Measurements from ENCODE around the gene DNAJC16.
"Not testable (repeated sequence)": the region's sequence is repeated elsewhere in the genome, so short reads cannot be mapped to it uniquely, and the experiment has no call there.

Gene DNAJC16

DNA sequence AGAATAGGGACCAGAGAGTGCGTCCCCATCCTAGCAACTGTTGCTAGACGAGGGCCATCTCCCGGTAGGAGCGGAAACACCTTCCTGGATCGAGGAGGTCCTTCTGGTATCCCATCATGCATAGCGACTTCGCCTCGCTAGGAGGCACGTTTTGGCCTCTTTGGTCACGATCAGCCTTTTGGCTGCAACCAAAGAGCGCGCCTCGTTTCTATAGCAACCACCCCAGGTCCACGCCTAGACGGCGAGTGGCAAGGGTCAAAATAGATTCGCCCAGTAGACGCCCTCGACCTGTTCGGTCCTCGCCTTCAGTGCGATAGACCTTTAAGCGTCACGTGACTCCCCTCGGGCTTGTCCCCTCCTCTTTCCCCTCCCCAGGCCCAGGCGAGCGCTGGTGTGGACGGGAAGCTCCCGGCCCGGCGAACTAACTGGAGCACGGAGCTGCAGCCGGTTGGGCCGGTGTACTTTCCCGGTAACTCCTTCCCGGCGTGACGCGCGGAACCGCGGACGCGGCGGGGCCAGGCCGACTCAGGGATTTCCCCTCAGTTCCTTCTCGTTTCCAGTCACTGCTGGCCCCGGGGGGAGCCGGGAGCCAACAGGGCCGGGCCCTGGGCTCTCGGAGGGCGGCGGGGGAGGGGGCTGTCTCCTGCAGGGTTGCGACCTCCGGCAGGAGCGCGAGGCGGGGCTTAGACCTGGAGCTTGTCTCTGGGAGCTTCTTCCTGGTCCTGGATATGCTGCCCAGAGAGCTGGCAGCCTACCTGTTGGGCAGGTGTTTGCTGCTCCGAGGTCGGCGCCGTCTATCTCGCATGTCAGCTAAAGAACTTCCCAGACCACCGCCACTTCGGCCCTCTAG lies at the start of gene DNAJC16:
Gene DNAJC16 (plus strand): TSS at position 359 of the 850 bp plus-strand sequence. CDS start 2,258 bp downstream, outside the sequence.
- DNase-seq (ENCODE audit: low read depth in 2 of 2), result peak; percentile 93 to 94

DNA sequence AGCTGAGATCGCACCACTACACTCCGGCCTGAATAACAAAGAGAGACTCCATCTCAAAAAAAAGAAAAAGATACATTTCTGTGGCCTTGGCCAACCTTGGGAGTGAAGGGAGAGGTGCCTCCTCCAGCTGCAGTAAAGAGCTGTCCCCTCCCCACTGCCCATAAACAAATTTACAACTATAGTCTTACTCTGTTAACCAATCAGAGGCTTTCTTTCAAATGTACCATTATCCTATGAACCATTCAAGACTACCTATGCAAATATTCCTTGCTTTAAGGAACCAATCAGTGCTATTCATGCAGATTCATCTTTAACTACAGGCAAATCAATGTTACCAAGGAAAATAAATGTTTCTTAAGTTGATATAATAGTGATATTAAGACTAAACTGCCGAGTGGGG lies 49.7 kb upstream of the DNAJC16 start:
- DNase-seq (ENCODE audit: low read depth in 2 of 2), result no peak

DNA sequence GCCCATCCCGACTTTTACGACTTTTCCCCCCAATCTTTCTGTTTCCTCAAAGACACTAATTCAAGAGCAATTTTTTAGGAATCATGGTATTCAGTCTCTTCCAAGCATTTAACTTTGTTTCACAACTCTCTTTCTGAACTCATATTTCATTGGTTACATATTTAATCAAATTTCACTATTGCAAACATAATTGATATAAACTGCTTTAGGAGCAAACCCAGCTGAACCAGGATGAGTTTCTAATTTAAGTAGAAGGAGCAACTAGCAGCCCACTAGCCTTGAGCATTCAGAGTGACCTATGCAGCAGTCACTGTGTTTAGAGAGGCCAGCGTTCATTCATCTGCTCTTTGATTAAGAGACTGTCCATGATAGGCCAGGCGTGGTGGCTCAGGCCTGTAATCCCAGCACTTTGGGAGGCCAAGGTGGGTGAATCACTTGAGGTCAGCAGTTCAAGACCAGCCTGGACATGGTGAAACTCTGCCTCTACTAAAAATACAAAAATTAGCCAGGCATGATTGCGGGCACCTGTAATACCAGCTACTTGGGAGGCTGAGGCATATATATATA lies 48.9 kb upstream of the DNAJC16 start:
- no peak for DNase-seq (ENCODE audit: low read depth in 2 of 2)

DNA sequence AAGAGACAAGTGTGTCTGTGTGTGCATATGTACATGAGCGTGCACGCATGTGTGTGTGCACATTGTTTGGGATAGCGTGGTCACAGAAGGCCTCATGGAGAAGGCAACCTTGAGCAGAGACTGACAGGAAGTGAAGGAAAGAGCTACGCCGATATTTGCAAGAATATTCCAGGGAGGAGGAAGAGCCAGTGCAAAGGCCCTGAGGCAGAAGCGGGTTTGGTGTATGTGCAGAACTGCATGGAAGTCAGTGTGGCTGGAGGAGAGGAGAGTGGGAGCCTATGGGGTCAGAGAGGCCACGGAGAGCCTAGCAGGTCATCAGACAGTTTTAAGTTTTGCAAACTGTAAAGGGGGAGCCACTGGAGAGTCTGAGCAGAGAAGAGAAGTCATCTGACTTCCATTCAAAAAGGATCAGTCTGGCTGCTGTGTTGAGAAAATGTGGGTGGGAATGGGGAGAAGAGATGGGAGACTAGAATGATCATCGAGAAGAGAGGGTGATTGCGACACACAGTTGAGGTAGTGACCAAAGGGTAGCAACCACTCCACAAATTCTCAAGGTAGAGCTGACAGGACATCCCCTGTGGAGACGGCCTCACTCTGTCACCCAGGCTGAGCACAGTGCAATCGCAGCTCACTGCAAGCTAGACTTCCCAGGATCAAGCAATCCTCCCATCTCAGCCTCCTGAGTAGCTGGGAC lies 46.8 kb upstream of the DNAJC16 start:
- DNase-seq (ENCODE audit: low read depth in 2 of 2), result no peak

DNA sequence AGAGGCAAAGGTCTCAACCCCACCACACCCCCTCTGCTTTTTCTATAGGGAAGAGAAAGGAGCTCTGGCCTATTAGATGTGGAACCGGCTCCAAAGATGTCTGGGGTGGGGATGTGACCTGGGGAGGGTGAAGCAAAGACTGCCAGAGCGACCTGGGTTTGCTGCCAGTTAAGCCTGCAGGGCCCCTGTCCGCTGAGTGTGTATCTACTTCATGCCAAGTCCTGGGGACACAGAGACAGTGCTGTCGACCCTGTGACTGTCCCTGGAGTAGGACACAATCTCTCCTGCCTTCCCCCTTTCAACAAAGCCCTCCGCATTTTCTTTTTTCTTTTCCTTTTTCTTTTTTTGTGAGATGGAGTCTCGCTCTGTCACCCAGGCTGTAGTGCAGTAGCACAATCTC lies 44.2 kb upstream of the DNAJC16 start:
- not testable (repeated sequence) for DNase-seq (ENCODE audit: low read depth in 2 of 2)

DNA sequence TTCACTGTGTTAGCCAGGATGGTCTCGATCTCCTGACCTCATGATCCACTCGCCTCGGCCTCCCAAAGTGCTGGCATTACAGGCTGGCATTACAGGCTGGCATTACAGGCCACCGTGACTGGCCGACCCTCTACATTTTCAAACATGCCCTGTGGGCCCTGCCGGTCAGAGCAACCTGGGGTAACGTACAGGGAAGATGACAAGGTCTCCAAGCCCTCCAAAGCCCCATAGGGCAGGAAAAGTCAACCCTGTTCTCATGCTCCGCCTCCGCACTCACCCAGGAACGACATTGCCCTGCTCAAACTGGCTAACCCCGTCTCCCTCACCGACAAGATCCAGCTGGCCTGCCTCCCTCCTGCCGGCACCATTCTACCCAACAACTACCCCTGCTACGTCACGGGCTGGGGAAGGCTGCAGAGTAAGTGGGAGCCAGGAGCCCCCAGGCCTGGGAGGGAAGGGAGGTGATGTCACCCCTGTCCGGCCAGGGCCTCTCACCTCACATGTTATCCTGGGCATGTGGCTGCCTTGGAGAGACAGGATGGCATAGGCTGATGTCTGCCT lies 43.6 kb upstream of the DNAJC16 start:
- DNase-seq (ENCODE audit: low read depth in 2 of 2), result not testable (repeated sequence)

DNA sequence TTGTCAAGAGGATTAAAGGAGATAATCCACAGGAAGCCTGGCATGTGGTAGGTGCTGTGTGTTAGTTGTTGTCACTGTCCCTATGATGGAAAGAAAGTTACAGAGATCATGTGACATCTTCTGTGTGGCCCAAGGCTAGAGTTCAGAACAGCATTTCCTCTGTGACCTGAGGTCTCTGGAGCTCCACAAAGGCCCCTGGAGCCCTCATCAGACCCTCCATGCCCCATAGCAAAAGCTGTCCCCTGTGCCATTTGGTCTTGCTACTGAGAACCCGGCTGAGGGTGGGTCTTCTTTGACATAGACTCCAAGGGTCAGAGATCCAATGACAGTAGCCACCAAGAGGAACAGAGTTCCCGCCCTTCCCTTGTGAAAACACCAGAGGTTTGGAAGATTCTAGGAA lies 42.7 kb upstream of the DNAJC16 start:
- no peak for DNase-seq (ENCODE audit: low read depth in 2 of 2)

DNA sequence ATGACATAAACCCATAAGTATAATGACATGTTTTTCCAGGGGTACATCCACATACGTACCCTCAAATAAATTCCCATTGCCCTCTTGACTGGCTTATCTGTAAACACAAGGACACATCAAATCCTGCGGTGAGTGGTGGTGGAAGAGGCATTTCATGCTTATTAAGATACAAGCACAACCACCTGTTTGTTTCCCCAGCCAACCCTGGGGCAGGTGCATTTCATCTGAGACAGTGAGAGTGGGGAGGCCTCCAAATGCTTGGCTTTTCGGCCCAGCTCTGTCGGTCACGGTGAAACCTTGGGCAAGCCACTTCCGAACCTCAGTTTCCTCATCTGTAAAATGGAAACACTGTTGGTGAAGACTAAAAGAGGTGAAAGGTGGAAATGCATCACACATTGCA lies 42.2 kb upstream of the DNAJC16 start:
- DNase-seq (ENCODE audit: low read depth in 2 of 2), result not testable (repeated sequence)

DNA sequence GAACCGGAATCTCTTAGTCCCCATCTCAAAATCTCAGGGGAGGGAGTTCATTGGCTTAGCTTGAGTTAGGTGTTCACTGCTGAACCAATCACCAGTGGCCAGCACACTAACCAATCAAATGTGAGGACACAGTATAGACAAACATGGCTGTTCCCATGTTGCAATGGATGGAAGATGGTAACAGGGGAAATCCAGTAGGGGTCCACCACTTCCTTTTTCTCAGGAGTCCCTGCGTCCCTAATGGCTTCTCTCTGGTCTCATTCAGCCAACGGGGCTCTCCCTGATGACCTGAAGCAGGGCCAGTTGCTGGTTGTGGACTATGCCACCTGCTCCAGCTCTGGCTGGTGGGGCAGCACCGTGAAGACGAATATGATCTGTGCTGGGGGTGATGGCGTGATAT lies 41.0 kb upstream of the DNAJC16 start:
- no peak for DNase-seq (ENCODE audit: low read depth in 2 of 2)

DNA sequence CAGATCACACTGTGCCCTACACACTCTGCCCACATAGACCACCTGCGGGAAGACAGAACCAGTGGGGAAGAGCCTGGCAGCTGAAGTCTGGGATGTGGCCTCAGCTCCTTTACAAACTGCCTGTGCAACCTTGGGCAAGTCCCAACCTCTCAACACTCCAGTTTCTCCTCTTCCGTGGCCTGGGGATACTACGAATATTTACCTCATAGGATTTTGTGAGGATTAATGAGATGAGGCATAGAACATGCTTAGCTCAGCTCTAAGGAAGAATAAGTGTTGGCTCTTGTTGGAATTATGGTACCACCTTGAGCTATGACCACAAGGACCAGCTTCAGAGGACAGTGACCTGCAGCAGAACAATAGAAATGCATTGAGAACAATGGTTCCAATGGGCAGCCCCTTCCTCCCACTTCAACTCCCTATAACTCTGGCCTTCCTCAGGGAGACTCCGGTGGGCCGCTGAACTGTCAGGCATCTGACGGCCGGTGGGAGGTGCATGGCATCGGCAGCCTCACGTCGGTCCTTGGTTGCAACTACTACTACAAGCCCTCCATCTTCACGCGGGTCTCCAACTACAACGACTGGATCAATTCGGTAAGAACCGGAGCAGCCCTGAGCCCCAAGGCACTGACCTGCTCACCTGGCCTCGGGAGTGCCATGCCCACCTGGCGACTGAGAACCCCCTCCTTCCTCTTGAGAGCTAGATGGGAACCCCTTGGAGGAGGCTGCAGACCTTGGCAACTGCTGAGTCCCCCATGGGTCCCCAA lies 39.6 kb upstream of the DNAJC16 start:
- not testable (repeated sequence) for DNase-seq (ENCODE audit: low read depth in 2 of 2)

DNA sequence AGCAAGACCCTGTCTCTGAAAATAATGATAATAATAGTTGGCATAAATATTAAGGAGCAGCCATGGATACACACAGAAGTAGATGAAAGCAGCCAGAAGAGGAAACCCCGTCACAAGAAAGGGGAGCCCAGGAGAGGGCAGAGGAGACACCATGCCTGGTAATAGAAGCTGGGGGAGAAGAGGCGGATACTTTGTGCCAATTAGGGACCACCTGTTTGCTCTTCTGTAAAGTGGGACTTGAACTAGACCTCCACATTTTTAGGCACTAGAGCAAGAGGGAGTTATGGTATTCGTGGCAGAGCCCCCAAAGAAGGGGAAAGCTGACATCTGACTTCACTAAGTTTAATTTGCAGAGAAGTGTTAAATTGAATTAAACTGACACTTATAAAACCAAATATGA lies 38.3 kb upstream of the DNAJC16 start:
- no peak for DNase-seq (ENCODE audit: low read depth in 2 of 2)

DNA sequence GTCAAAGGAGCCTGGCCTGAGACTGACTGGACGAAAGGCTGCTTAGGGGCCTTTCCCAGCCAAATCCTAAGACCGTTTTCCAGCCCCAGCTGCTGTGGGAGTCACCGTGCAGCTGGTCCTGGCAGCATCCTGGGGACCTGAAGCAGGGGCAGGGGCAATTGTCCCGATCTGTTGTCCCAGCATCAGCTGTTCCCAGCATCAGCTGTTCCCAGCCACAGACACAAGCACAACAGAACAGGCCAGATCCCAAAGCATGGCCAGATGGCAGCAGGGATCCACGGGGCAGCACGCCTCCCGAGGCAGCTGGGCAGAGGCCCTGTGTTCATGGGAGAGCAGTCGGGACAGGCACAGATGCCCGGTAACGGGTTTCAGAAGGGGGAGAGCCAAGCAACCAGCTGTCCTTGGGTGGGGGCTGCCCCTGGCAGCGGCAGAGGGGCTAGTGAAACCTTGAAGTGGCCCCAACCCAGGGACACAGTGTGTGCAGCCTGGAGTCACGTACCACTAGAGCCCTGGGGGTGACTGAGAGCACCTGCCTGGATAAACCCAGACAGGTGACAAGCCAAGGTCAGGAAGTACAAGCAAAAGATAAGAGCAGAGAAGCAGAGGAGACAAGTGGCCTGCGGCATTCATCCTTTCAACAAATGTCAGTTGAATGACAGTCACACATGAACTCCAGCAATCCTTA lies 37.5 kb upstream of the DNAJC16 start:
- no peak for DNase-seq (ENCODE audit: low read depth in 2 of 2)

DNA sequence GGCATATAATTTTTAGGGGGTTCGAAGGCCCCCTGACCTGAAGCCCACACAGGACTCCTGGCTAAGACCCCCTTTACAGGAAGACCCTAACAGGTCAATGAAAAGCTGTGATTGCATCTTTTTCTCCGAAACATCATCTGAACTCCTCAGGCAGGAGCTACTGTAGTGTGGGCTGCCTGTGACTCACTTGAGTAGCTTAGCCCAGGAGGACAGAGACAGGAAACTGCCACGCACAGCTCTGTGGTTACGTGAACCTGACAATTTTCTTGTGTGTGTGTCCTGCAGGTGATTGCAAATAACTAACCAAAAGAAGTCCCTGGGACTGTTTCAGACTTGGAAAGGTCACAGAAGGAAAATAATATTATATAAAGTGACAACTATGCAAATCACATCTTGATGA lies 35.6 kb upstream of the DNAJC16 start:
- DNase-seq (ENCODE audit: low read depth in 2 of 2), result not testable (repeated sequence)

DNA sequence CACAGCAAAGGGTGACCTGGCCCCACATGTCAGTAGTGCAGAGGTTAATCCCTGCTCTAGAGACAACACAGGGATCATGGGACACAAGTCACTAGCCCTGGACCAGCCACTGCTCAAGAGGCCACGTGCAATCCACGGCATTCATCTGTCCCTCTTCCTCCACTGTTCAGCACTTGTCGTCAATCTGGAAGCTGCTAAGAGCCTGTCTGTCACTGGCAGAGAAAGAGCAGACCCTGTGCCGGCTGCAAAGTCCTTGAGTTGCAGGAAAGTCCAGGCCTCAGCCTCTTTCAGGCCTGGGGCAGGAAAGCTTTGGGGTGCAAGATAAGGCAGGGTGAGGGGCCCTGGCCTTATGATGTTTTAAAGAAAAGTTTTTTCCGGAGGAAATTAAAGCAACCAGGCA lies 34.1 kb upstream of the DNAJC16 start:
- no peak for DNase-seq (ENCODE audit: low read depth in 2 of 2)

DNA sequence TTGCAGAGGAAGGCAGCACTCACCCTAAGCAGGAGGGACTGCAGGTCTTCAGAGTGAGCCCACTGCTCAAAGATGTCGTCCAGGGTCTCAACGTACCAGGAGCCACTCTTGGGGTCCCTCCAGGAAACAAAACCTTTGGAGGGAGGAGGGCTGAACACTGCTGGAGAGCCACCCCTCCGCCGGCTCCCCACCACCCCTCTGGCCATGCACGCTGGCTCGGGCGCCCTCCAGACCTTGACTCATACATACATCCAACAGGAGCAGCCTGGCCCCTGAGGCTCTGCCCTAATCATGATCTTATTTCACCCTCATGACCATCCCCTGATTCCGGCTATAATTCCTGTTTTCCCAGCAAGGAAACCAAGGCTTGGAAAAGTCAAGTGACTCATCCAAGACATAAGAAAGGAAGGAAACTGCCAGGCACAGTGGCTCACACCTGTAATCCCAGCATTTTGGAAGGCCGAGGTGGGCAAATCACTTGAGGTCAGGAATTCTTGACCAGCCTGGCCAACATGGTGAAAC lies 32.7 kb upstream of the DNAJC16 start:
- DNase-seq (ENCODE audit: low read depth in 2 of 2), result no peak

DNA sequence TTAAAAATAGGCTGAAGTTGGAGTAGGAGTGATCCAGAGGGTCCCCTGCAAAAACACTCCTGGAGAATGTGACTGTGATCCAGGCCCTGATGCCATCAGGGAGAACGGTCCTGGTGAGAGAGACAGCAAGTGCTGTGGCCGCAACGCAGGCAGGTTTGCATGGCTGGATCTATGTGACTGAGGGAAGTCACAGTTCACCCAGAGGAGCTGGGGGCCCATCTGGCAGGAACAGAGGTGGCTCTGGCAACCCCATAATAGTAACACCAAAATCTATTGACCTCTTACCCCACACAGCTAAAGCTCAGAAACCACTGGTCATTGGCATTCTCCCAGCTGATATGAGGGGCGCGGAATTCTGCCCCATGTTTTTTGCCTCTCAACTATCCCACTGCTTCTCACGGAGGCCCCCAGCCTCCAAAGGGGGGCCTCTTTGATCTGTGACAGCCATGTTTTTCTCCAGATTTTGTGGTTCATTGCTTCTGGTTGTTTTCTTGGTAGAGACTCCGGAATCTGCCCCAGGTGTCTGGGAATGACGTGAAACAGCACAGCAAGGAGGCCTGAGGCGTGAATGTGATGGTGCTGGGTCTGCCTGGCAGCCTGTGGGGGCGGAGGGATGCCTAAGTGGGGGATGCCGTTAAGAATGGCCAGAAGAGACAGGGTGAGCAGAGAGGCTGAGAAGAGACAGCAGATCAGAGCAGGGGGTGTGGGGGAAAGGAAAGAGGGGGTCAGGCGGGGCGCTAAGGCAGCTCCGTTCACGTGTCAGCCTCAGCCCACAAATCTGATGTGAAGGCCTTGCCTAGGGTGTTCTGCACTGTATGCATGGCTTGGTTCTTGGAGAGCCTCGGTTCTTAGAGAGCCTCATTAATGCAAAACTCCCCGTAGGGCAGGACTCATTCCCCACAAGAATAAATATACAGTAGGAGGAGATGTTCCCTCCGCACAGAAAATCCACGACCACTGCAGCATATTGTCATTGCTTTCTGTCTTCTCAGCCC lies 26.2 kb upstream of the DNAJC16 start:
- no peak for DNase-seq (ENCODE audit: low read depth in 2 of 2)

DNA sequence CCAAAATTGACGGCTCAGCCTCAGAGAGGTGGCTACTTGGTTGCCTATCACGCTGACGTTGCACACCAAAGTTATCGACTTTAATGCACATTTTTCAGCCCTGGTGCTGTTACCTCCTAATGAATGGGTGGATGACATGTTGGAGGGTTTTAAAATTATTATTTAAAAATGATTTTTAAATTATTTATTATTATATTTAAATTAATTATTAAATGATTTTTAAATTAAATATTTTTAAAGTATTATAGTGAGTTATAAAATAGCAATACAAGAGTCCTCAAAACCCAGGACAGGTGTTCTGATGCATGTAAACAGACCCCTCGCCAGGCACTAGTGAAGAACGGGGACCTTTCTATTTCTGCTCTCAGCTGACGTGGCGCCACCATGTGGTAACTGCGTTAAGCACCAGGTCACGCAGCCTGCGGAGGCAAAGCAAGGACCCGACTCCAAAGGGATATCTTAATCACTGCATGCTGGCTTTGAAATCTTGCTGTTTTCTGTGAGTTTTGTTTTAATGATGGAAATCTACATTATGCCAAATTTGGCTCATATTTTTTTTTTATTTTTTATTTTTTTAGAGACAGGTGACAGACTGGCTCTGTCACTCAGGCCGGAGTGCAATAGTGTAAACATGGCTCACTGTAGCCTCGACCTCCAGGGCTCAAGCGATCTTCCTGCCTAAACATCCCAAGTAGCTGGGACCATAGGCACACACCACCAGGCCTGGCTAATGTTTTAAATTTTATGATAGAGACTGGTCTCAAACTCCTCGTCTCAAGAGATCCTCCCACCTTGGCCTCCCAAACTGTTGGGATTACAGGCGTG lies 25.2 kb upstream of the DNAJC16 start:
- peak; percentile 19 to 53 for DNase-seq (ENCODE audit: low read depth in 2 of 2)

DNA sequence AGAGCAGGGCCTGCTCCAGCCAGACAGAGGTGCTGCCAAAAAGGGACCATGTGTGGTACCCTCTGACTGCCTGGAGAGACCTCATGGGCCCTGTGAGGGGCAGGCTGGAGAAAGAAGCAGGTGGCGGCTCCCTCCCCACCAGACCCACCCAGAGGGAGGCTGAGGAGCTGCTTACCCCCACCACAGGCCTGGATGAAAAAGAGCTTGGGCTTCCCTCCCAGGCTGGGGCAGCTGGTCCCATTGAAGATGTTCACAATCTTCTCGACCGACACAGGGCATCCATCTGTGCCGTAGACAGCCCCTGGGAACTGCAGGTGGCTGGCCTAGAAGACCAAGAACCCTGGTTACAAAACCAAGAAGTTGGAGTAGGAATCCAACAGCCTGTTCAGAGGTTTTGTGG lies 22.2 kb upstream of the DNAJC16 start:
- no peak for DNase-seq (ENCODE audit: low read depth in 2 of 2)

DNA sequence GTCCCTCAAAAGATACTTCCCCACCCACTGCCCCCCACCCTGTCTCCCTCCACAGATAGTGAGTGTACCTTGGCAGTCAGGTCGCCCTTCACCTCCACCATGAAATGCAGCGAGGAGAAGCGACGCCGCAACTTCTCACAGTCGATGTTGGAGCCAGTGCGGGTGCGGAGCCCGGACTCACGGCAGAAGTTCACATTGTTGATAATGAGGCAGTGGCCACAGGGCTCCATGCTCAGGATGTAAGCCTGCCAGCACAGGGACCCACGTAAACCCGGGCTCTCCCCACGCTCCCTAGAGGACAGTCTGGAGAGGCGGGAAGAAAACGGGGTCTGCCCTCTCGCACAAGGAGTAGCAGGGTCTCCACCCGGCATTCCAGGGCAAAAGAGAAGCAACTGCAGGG lies 19.8 kb upstream of the DNAJC16 start:
- DNase-seq (ENCODE audit: low read depth in 2 of 2), result no peak

All from activated CD4-positive, alpha-beta T cell treated with anti-CD3 and anti-CD28 coated beads for 24 hours (primary cell).